ENCODE results near the gene GUCA2A.

GRCh38 chr1:42192106-42192505, 27.6 kb upstream of the GUCA2A start:
- TF ChIP-seq CTCF (IDR thresholded peaks at IDR 0.05) (no peak), ZFX (IDR thresholded peaks at IDR 0.05; ENCODE audit: borderline replicate concordance) (no peak)

All from 22Rv1 (cell line).